Measurements from ENCODE around the gene PPIL6. TPM values are rescaled to one million over a fixed set of nuclear protein-coding genes. Genes with fewer than 3 reads are reported as not detected.

Gene PPIL6
- 0.30 TPM for total RNA-seq

GRCh38 chr6:109440331-109441068 lies at the start of gene PPIL6, which contains the start of gene SMPD2:
TSS of gene PPIL6 (minus strand) at chr6:109440628. CDS start at chr6:109440590, 38 bp downstream.
TSS of gene SMPD2 (plus strand) at chr6:109440724. CDS start at chr6:109441122, 398 bp downstream.
- peak; percentile 96 for ATAC-seq
- peak; percentile 91 for DNase-seq (ENCODE audit: low spot score)

- no peak for DNase-seq (ENCODE audit: low spot score)
Measured at GRCh38 chr6:109488001-109488400, 47.6 kb upstream of the PPIL6 start.

GRCh38 chr6:109486068-109486467 lies 45.6 kb upstream of the PPIL6 start:
- ATAC-seq (no peak), DNase-seq (ENCODE audit: low spot score) (no peak)

More at GRCh38 chr6:109488001-109488400, 47.6 kb upstream of the PPIL6 start:
- no peak for ATAC-seq

GRCh38 chr6:109485266-109485935 lies 45.0 kb upstream of the PPIL6 start:
- DNase-seq (ENCODE audit: low spot score) (no peak), ATAC-seq (no peak)

- DNase-seq (ENCODE audit: low spot score): no peak
- no peak for ATAC-seq
Measured at GRCh38 chr6:109484122-109484521, 43.7 kb upstream of the PPIL6 start.

DNA sequence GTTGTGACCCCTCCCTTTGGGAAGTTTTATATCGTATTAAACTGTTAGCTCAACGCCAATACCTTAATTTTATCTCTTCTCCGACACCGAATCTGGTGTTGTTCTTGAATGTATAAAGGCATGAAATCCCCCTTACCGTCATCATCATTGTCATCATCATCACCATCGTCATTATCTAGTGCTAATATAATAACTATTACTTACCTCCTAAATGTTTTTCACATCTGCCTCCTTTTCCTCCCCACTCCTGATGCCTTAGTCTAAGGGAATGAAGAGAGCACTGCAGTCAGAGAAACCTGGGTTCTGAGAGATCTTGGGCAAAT lies 43.3 kb upstream of the PPIL6 start:
- no peak for ATAC-seq

GRCh38 chr6:109482905-109483734 lies 42.7 kb upstream of the PPIL6 start, which contains the start of gene ZBTB24:
TSS of gene ZBTB24 (minus strand) at chr6:109483219. CDS start at chr6:109482026, 1,193 bp downstream.
- peak; percentile 93 for DNase-seq (ENCODE audit: low spot score)

More for the DNA sequence above, 43.3 kb upstream of the PPIL6 start:
- no peak for DNase-seq (ENCODE audit: low spot score)

GRCh38 chr6:109480993-109481480 lies 40.6 kb upstream of the PPIL6 start:
- no peak for DNase-seq (ENCODE audit: low spot score)
- ATAC-seq: no peak

More at GRCh38 chr6:109482905-109483734, 42.7 kb upstream of the PPIL6 start, which contains the start of gene ZBTB24:
- ATAC-seq: peak; percentile 95

DNA sequence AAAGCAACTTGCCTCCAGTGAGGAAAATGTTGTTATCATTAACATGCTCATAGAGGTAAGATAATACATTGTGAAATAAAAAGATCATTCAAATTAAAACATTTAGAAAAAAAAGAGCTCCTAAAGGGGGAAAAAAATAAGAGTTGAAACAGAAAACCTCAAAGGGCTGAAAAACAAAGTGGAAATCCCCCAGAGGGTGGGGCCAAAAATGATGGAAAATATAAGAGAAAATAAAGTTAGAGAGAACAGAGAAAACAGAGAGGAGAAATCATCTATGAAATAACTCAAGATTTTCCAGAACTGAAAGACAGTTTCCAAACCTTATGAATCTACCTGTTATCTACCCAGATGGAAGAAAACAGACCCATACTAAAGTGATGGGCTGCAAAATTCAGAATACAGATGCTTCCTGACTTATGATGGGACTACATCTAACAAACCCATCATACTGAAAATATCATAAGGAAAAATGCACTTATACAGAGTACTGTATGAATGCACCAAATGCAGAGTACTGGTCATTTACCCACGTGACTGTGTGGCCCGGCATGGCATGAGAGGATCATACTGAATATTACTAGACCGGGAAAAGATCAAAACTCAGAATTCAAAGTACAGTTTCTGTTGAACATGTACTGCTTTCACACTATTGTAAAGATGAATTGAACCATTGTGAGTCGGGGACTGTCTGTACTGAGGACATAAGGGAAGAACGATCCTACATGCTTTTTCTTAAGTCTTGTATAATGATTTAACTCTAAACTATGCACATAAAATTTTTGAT lies 38.6 kb upstream of the PPIL6 start:
- no peak for DNase-seq (ENCODE audit: low spot score)

GRCh38 chr6:109478222-109478805 lies 37.9 kb upstream of the PPIL6 start:
- DNase-seq (ENCODE audit: low spot score) (no peak), ATAC-seq (no peak)

More for the DNA sequence above, 38.6 kb upstream of the PPIL6 start:
- ATAC-seq: no peak

- ATAC-seq (no peak), DNase-seq (ENCODE audit: low spot score) (no peak)
Measured at GRCh38 chr6:109477725-109478124, 37.3 kb upstream of the PPIL6 start.

DNA sequence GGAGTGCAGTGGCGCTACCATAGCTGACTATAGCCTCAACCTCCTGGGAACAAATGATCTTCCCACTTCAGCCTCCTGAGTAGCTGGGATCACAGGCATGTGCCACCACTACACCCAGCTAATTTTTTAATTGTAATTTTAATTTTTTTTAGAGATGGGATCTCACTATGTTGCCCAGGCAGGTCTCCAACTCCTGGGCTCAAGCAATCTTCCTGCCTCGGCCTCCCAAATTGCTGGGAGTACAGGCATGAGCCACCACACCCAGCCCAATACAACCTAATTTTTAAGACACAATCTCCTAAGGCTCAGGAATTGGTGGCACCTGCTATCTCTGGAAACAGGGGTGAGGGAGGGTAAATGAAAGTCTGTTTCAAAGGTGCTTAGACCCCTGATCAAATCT lies 36.8 kb upstream of the PPIL6 start:
- DNase-seq (ENCODE audit: low spot score) (no peak), ATAC-seq (no peak)

GRCh38 chr6:109475625-109476024 lies 35.2 kb upstream of the PPIL6 start:
- DNase-seq (ENCODE audit: low spot score) (peak; percentile 61), ATAC-seq (peak; percentile 98)

GRCh38 chr6:109474995-109475394 lies 34.6 kb upstream of the PPIL6 start:
- ATAC-seq (no peak), DNase-seq (ENCODE audit: low spot score) (no peak)

DNA sequence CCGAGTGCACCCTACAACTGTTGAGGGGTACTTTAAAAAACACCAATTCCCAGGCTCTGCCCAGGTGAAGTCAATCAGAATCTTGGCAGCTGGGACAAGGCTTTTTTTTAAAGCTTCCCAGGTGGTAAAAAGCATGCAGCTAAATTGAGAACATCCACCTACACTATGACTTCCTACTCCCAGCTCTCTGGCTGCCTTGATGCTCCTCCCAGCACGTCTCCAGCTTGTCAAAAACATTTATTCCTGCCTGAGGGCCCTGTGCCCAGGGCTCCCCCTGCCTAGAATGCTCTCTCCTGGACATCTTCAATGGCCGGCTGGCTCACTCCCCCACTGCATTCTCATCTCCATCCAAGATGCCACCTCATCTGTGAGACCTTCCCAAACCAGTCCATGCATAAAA lies 32.7 kb upstream of the PPIL6 start:
- no peak for ATAC-seq
- DNase-seq (ENCODE audit: low spot score): no peak

DNA sequence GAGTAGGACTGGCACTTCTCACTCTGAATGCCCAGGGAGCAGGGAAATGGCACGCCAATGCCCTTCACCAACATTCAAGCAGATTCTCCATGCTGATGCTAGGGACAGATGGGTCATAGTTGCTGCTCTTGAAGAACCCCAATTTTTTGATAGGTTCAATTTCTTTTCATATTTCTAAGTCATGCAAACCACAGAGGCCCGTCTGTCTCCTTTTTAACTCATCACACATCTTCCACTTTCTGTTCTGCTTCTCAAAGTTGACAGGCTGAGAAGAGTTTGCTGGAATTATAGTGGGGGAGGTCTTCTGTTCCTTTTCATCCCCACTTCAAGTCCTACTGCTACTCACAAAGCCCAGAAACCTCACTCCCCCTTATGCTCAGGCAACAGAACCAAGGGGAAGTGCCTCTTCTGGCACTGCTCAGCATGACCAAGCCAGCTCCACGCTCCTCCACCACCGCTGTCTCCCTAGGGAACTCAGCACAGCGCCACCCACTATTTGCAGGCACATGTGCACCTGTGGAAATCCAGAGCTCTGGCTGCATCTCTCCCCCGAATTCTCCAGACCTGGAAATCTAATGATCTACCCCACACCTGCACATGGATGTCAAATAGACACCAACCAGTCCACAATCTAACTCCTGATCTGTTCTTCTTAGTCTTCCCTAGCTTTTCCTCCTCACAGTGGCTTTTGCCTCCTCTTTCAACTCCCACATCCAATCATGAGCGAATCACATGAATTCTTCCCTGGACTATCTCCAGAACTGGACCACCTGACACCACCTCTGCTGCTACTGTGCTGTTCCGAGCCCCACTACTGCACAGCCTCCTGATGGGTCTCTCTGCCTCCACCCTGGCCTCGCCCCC lies 31.9 kb upstream of the PPIL6 start:
- ATAC-seq (no peak), DNase-seq (ENCODE audit: low spot score) (no peak)

DNA sequence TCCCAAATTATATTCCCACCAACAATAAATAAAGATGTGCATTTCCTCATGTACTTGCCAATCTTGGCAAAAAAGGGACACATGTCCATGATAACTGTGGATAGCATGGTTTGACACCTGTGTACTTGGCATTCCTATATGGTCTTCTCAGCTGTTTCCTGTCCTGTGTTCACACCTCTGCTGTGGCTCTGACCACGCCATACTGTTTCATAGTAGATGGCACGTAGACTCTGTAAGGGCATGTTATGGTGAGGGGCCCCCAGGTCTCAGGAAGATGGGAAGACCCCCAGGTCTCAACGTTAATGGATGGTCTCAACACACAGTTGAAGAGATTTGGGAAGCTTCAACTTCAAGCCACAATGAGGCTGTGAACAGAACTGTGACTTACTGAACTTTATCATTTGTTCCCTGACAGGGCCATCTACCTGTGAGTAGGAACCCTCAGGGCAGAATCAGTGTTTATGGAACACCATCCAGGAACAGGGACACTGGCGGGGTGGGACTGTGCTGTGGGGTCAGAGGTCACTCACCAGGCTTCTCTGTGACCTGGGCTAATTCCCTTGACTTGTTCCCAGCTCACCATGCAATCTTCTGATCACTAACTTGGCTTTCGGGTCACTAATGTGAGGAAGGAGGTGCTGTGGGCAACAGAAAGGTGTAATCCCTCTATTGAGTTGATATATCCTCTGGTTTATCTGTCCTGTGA lies 30.8 kb upstream of the PPIL6 start:
- no peak for ATAC-seq
- no peak for DNase-seq (ENCODE audit: low spot score)

DNA sequence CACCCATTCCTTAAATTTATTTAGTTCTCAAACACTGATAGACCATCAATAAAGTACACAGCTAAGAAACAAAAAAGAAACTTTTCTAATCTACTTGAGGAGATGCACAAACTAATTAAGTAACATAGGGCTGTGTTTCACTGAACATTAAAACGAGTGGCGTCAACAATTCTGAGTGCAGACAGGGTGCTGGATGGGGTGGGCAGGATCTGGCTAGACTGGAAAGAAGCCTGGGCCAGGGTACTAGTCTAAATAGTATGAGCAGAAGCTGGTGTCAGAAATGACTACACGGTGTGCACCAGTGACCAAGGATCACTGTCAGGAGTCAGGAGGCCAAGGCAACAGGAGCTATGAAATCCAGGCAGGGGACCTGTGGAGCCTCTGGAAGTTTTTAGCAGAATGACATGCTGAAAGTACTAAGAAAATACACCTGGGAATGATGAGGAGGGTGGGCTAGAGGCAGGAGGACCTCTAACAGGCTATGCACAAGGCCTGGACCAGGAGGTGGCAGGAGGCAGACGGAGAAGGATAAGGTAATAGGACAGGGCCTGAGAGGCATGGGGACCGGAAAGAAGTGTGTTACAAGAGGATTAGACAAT lies 29.3 kb upstream of the PPIL6 start:
- ATAC-seq (no peak), DNase-seq (ENCODE audit: low spot score) (no peak)

All from left lobe of liver (tissue), 2 donors.